PC-9 (cell line): ENCODE data around the gene TENM4. TPM values are rescaled to one million over a fixed set of nuclear protein-coding genes. Genes with fewer than 3 reads are reported as not detected.

Experiments
- BruUV-seq: library from RNA; stranded (reverse); fragments of 400-500 nt; replicated peaks from 2 replicates; lab custom pipeline; 2021; lab: Mats Ljungman, UMichigan
- CTCF ChIA-PET: fragments of 300-600 bp; sonication (Branson Sonifier 250); formaldehyde crosslinking; loops from one replicate; lab custom pipeline; 2022; ENCODE audit warnings: antibody characterized with exemption; lab: Charles Lee
- POLR2A ChIA-PET: fragments of 300-600 bp; sonication (Branson Sonifier 250); formaldehyde crosslinking; loops from one replicate; lab custom pipeline; 2022; ENCODE audit warnings: antibody characterized with exemption; ENCODE audit not compliant: unreplicated experiment; lab: Charles Lee
- DNase-seq, 2 experiments: peaks; one replicate each; pipeline versions ENCODE4 v3.0.0 to v3.0.0-alpha.2; 2015 to 2022; ENCODE audit warnings: mixed read lengths in 1 of 2
- H2AFZ ChIP-seq: fragments of 200-600 bp; sonication (generic); 2 replicates; pipeline ENCODE4 v1.8.1; 2017; ENCODE audit warnings: antibody characterized with exemption
- H3F3A ChIP-seq: fragments of 200-600 bp; sonication (generic); 2 replicates; pipeline ENCODE4 v1.8.1; 2017; ENCODE audit warnings: antibody characterized with exemption, mild to moderate bottlenecking, low read depth; ENCODE audit not compliant: insufficient read depth
- H3K27ac ChIP-seq: fragments of 200-600 bp; sonication (generic); 2 replicates; pipeline ENCODE4 v1.6.1; 2016; ENCODE audit warnings: mixed run types
- H3K27me3 ChIP-seq: fragments of 200-600 bp; sonication (generic); 2 replicates; pipeline ENCODE4 v1.6.1; 2016; ENCODE audit warnings: low read depth, mixed run types; ENCODE audit not compliant: insufficient read depth
- H3K36me3 ChIP-seq: fragments of 200-600 bp; sonication (generic); 2 replicates; pipeline ENCODE4 v1.6.1; 2016; ENCODE audit warnings: low read depth, mixed run types
- H3K4me1 ChIP-seq: fragments of 200-600 bp; sonication (generic); replicated peaks from 2 replicates; pipeline ENCODE4 v1.6.1; 2016; ENCODE audit warnings: mixed run types; ENCODE audit not compliant: insufficient read depth
- H3K4me2 ChIP-seq: fragments of 200-600 bp; sonication (generic); 2 replicates; pipeline ENCODE4 v1.6.1; 2017; ENCODE audit warnings: mixed run types
- H3K4me3 ChIP-seq: fragments of 200-600 bp; sonication (generic); 2 replicates; pipeline ENCODE4 v1.6.1; 2016; ENCODE audit warnings: mixed run types
- H3K79me2 ChIP-seq: fragments of 200-600 bp; sonication (generic); 2 replicates; pipeline ENCODE4 v1.6.1; 2017; ENCODE audit warnings: low read depth, mixed run types
- H3K9me2 ChIP-seq: fragments of 200-600 bp; sonication (generic); 2 replicates; pipeline ENCODE4 v1.8.1; 2017; ENCODE audit warnings: mild to moderate bottlenecking; ENCODE audit not compliant: insufficient read depth
- H3K9me3 ChIP-seq: fragments of 200-600 bp; sonication (generic); 2 replicates; pipeline ENCODE4 v1.8.1; 2016; ENCODE audit warnings: low read depth; ENCODE audit not compliant: insufficient read depth
- H4K20me1 ChIP-seq: fragments of 200-600 bp; sonication (generic); 2 replicates; pipeline ENCODE4 v1.8.1; 2017; ENCODE audit not compliant: insufficient read depth
- CTCF ChIP-seq: fragments of 200-600 bp; sonication (generic); conservative IDR thresholded peaks from 2 replicates; pipeline ENCODE4 v1.6.1; 2017; ENCODE audit warnings: mixed run types, antibody characterized with exemption, mild to moderate bottlenecking, moderate library complexity
- EZH2 ChIP-seq: fragments of 200-600 bp; sonication (generic); IDR thresholded peaks from 2 replicates; pipeline ENCODE4 v1.8.0; 2017; ENCODE audit warnings: antibody characterized with exemption, low read depth
- intact Hi-C: fragments of 100-400 bp; cut with micrococcal nuclease; formaldehyde crosslinking; loops from one replicate; pipeline ENCODE4 v1.10.0; 2022; ENCODE audit not compliant: unreplicated experiment
- total RNA-seq: library from RNA; stranded (reverse); gene quantifications from 2 replicates; pipeline ENCODE4 v1.2.3, GENCODE V29; 2021

The TENM4 gene
- total RNA-seq, 1 experiment from 2014 or later = not detected

GRCh38 chr11:79242616-79243015, 198.2 kb downstream of the TENM4 start:
- no peak overlapping the region for H3K4me3 ChIP-seq
- no peak overlapping the region for H2AFZ ChIP-seq
- H4K20me1 ChIP-seq = no peaks in the 10 kb centered on the region
- H3K36me3 ChIP-seq = no peaks in the 10 kb centered on the region
- H3K27ac ChIP-seq = no peak overlapping the region
- H3K4me2 ChIP-seq = no peak overlapping the region
- H3F3A ChIP-seq = no peaks in the 10 kb centered on the region
- peaks cover 83% of the 10 kb centered on the region for H3K27me3 ChIP-seq
- intact Hi-C loops = no loop called here
- no peaks in the 10 kb centered on the region for H3K9me2 ChIP-seq
- H3K9me3 ChIP-seq = no peaks in the 10 kb centered on the region
- H3K4me1 ChIP-seq = no peaks in the 10 kb centered on the region
- BruUV-seq = no TSS peak
- H3K79me2 ChIP-seq = no peaks in the 10 kb centered on the region
- ChIA-PET POLR2A (no interaction called here), CTCF (no interaction called here)
- TF ChIP-seq EZH2 (no peak), CTCF (no peak)
- no peak for DNase-seq

- intact Hi-C loops = no loop called here
- Histone ChIP-seq H3K79me2 (no peaks in the 10 kb centered on the region), H2AFZ (no peak overlapping the region), H3K27me3 (peaks cover 85% of the 10 kb centered on the region), H3F3A (no peaks in the 10 kb centered on the region), H3K9me2 (no peaks in the 10 kb centered on the region), H3K36me3 (no peaks in the 10 kb centered on the region), H3K4me2 (no peak overlapping the region), H3K9me3 (no peaks in the 10 kb centered on the region), H3K4me3 (no peak overlapping the region), H4K20me1 (no peaks in the 10 kb centered on the region), H3K27ac (no peak overlapping the region), H3K4me1 (no peaks in the 10 kb centered on the region)
- DNase-seq = no peak
- POLR2A ChIA-PET = no interaction called here
- no TSS peak for BruUV-seq
- no peak for TF ChIP-seq EZH2
- no peak for TF ChIP-seq CTCF
- CTCF ChIA-PET = no interaction called here
Measured at GRCh38 chr11:79241852-79242241, 199.0 kb downstream of the TENM4 start.

- CTCF ChIA-PET = no interaction called here
- intact Hi-C loops = no loop called here
- no TSS peak for BruUV-seq
- Histone ChIP-seq H3K79me2 (no peaks in the 10 kb centered on the region), H2AFZ (no peak overlapping the region), H3K36me3 (no peaks in the 10 kb centered on the region), H3K27ac (no peak overlapping the region), H3K27me3 (peaks cover 85% of the 10 kb centered on the region), H3K4me3 (no peak overlapping the region), H3K4me2 (no peak overlapping the region), H3K9me2 (no peaks in the 10 kb centered on the region), H3K9me3 (no peaks in the 10 kb centered on the region), H4K20me1 (no peaks in the 10 kb centered on the region), H3K4me1 (no peaks in the 10 kb centered on the region), H3F3A (no peaks in the 10 kb centered on the region)
- DNase-seq = no peak
- POLR2A ChIA-PET = no interaction called here
- no peak for TF ChIP-seq EZH2
- TF ChIP-seq CTCF = no peak
Measured at GRCh38 chr11:79241205-79241851, 199.5 kb downstream of the TENM4 start.
